Measurements from ENCODE around the gene ICAM2.
A peak's percentile ranks its signal among the peaks of the same experiment; 100 is the strongest.
"Not testable (repeated sequence)": the region's sequence is repeated elsewhere in the genome, so short reads cannot be mapped to it uniquely, and the experiment has no call there.

ICAM2 gene

DNA sequence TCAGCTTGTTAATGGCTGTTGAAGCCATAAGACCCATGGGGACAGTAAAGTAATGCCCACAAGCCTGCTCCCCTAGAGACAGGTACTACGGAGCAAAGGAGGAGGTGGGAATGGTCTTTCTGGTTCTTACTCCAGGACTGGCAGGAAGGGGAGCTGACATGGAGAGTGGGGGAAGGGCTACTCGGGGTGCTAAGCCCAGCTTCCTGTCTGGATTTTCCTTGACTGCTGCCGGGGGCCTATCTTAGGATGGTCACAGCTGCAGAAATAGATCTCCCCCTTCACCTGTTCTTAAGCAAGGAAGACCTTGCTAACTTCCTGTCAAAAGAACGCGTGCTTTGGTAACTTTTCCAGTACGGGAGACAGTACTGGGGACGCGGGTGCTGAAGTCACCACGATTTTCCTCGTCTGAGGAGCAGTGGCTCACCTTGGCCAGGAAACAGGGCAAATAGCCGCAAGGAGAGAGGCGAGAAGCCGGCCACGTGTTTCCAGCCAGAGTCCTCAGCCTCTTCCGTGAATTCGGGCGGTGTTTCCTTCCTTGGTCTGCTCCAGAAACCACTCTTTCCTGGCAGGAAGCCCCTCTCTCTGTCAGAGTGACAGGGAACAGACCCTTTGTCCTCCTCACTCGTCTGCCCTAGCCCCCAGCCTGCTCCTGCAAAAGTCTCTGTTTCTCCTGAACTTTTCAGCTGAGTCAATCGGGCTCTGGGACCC is 22.9 kb downstream of the ICAM2 start:
- DNase-seq (ENCODE audit: low spot score): no peak

- DNase-seq (ENCODE audit: low spot score): no peak
Measured at GRCh38 chr17:63996430-63997182, 23.8 kb downstream of the ICAM2 start.

DNA sequence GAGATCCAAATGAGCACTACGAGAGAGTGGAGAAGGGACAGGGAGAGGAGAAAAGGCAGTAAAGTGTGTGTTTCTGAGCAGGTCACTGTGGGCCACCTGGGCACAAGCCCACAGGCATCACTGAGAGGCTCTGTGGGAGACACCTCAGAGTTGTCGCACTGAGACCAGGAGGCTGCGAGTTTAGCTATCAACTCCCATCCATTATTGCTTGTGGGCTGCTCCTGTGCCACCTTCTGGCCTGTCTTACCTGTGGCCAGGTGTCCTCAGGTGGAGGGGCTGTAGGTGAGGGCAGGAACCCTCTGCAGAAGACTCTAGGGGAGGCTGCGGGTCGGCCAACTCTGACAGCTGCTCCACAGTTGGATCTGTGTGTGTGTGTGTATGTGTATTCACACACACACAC is 24.8 kb downstream of the ICAM2 start:
- no peak for DNase-seq (ENCODE audit: low spot score)

DNA sequence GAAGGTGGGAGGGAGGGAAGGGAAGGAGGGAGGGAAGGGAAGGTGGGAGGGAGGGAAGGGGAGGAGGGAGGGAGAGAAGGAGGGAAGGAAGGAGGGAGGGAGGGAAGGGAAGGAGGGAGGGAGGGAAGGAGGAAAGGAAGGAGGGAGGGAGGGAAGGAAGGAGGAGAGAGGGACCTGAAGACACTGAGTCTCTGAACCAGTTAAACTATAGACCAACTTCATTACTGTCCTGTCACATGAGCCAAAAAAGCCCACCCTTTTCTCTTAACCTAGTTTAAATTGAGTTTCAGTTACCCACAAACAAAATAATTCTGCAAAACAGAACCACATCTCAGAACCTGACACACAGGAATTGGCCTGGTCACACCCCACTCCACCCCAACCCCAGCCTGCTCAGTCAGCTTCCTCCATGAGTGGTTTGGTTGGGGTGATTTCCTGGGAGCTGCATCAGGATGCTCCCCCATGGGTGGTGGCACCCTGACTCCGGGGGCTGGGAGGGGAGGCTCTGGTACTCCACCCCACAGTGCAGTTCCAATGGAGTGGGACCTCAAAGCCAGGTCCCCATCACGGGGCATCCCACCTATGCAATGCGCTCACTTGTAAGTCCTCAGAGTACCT is 27.0 kb downstream of the ICAM2 start:
- no peak for DNase-seq (ENCODE audit: low spot score)

- no peak for DNase-seq (ENCODE audit: low spot score)
Measured at GRCh38 chr17:63991611-63992010, 28.8 kb downstream of the ICAM2 start.

DNA sequence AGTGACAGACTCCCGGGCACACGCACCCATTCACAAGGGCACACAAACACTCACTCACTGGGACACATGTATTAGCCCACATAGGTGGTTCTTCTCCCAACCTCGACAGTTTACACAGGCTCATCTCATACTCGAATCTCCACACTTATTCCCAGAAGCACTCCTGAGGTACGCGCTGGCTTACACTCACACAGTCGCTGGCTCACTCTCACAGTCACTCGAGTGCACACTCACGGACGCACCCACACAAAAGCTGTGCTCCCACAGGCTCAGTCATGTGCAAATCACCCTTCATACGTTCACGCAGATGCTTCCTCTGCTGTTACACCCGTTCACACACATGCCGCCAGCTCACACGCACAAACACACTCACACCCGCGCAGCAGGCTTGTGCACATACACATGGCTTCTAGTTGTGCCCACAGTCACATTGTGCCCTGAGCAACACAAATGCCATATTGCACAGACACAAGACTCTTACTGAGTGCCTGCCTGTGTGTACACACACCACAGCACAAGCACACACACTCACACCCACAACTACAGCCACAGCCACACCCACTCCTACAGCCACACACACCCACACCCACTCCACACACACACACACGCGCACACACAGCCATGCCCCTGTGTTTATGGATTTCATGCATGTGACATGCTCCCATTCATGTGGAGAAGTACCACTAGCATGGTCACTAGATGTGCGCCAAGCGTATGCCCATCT is 30.6 kb downstream of the ICAM2 start:
- no peak for DNase-seq (ENCODE audit: low spot score)

- DNase-seq (ENCODE audit: low spot score): no peak
Measured at GRCh38 chr17:63988741-63989621, 31.5 kb downstream of the ICAM2 start.

GRCh38 chr17:63988127-63988478 is 32.3 kb downstream of the ICAM2 start:
- no peak for DNase-seq (ENCODE audit: low spot score)

DNA sequence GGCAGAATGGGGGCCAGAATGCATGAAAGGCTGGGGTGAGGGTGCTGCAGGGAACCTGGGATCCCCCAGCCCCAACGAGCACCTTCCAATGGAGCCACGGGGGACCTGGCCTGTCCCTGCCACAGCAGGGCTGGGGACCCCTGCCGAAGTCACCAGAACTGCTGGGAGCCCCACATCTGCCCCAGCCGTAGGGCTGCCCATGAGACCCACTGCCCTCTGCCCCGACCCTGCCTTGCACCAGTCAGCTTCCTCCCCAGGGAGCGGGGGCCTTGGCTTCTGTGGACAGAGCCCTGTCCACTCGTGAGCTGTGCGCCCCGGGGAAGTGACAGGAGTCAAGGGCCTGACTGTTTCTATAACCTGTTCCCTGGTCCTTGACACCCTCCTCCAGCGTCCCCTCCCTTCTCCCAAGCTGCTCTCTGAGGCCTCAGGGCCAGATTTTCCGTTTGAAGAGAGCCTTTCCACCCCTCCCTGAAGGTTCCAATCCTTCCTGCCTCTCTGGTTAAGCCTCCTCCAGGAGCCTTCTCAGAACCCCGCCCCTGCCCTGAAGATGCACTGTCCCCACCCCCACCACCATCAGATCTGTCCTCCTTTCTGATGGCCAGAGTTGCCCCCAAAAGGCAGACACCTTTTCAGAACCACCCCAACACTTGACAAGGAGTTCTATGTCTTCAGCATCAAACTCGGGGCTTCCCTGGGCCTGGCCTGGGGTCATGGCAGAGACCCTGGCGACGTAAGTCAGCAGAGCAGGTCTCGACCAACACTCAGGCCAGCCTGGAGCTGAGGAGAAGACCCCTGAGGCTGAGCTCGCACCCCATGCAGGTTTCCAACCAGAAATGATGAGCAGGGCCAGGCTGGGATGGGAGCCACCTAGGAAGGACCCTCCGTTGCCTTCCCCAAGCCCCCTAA is 33.0 kb downstream of the ICAM2 start:
- no peak for DNase-seq (ENCODE audit: low spot score)

DNA sequence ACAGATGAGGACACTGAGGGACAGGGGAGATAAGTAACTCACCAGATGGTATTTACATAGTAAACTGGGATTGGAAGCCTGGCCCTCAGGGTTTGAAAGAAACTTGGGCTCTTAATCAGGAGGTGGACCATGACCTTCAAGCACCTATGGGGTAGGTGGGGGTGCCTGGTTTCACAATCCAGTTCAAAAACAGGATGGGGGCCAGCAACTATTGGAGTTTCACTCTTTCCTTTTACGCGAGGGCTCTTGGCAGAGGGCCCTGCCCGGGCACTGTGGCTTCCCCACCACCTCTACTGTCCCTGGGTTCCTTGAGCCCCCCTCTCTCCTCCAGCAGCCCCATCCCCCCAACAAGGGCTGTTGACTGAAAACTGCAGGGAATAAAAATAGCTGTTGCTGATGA is 33.6 kb downstream of the ICAM2 start:
- DNase-seq (ENCODE audit: low spot score): no peak

DNA sequence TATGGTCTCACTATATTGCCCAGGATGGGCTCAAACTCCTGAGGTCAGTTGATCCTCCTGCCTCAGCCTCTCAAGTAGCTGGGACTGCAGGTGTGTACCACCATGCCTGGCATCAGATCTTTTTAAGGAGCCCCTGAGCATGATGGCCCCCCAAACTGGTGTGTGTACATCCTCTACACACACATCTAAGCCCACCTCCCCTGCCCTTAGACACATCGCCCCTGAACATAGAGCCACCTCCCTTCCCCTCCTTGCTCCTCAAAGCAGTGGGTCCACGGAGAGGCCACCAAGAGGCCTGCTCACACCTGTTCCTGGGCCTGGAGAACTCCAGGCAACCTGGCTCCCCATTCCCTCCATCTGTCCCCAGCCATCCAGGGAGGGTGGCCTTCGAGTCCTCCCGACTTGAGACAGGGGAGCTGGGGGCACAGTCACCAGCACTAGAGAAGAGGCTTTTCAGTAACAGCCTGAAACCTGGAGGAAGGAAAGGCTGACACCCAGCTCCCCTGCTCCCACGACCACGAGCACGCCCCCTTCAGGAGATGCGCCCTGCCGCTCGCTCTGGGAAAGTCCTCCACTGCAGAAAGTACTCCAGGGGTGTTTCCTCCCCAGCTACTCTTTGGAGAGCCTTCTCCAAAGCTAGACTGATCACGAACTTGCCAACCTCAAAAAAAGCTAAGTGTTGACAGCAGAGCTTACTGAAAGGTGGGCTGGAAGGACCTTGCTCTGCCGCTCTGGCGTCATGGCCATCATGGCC is 34.9 kb downstream of the ICAM2 start:
- DNase-seq (ENCODE audit: low spot score): no peak

GRCh38 chr17:63984651-63985386 is 35.6 kb downstream of the ICAM2 start:
- DNase-seq (ENCODE audit: low spot score): peak; percentile 29

GRCh38 chr17:63984236-63984635 is 36.2 kb downstream of the ICAM2 start:
- DNase-seq (ENCODE audit: low spot score): no peak

- no peak for DNase-seq (ENCODE audit: low spot score)
Measured at GRCh38 chr17:63983320-63983719, 37.1 kb downstream of the ICAM2 start.

- not testable (repeated sequence) for DNase-seq (ENCODE audit: low spot score)
Measured at GRCh38 chr17:63982641-63983040, 37.8 kb downstream of the ICAM2 start.

DNA sequence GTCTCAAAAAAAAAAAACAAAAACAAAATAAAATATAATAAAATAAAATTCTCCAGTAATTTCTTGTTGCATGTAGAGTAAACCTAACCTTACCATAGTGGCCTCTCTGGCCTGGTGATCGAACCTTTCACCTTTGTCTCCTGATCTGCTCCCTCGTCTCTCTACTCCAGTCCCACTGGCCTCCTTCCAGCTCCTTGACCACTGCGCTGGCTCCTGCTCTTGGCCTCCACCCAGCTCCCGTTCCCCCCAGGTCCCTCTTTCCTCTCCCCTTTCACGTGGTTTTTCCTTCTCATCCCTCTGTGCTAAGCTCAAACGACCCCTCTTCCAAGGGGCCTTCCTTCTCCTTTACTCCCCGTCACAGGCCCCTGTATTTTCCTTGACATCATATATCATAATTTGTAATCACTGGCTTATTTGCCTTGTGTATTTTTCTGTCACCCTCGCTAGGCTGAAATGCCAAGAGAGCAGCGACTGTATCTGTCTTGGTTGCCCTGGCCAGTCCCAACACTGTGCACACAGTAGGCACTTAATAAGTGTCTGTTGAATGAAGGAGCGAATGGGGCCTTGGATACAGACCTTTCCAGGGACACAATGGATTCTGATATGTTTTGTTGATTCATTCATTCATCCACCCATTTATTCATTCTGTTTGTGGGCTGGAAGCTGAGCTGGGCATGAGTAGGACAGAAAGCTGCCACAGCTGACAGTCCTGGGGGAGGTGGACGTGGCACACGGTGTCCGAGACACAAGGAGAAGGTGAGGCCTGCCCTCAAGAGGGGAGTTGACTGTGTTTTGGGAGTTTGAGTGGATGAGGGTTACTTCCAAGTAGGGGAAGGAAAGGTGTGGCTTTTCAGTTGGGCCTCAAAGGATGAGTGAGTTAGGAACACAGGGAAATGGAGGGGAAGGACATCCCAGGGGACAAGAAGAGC is 41.9 kb downstream of the ICAM2 start:
- no peak for DNase-seq (ENCODE audit: low spot score)

GRCh38 chr17:63976702-63977101 is 43.7 kb downstream of the ICAM2 start:
- no peak for DNase-seq (ENCODE audit: low spot score)

DNA sequence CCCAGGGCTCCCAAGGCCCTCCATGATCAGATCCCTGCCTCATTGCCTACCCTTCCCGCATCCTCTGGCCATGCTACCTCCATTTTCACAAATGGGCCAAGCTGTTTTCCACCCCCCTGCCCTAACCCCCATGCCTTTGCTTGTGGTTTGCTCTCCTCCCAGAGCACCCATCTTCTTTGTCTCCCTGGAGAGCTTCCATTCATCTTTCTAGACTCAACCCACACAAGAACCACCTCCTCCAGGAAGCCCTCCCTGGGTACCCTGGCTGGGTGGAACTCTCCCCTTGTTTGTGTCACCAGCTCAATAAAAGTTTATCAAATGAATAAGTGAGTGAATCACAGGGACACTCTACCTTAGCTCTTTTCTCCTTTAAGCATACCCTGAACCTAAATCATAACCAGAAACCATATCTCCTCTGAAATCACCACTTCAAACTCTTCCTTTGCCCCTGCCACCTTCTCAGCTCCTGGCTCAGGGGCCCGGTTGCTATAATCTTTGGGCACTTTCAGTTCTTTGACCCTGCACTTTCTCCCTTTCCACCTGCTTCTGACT is 44.8 kb downstream of the ICAM2 start:
- no peak for DNase-seq (ENCODE audit: low spot score)

All from LoVo (cell line).